Gastrocnemius medialis (tissue), 4 donors: ENCODE data around the gene SLC22A17.

Experiments used
- POLR2A ChIP-seq, 2 donors: fragments of 450-650 bp; IDR thresholded peaks; one replicate each; pipeline ENCODE4 v1.6.1; 2017; ENCODE audit warnings: antibody characterized with exemption in 2 of 2, mild to moderate bottlenecking in 2 of 2, moderate library complexity in 2 of 2
- TF ChIP-seq, protein P1 (sequence below), 5 experiments: fragments of 450-650 bp in 3 of 5; fragments of 200-600 bp in 2 of 5; sonication (generic) in 2 of 5; IDR thresholded peaks in 4 of 5; conservative IDR thresholded peaks in 1 of 5; 1 replicate in 4 of 5; 2 replicates in 1 of 5; pipeline ENCODE4 v1.5.1; 2016 to 2019; ENCODE audit warnings: antibody characterized with exemption in 5 of 5, mild to moderate bottlenecking in 3 of 5, moderate library complexity in 3 of 5

DNA sequence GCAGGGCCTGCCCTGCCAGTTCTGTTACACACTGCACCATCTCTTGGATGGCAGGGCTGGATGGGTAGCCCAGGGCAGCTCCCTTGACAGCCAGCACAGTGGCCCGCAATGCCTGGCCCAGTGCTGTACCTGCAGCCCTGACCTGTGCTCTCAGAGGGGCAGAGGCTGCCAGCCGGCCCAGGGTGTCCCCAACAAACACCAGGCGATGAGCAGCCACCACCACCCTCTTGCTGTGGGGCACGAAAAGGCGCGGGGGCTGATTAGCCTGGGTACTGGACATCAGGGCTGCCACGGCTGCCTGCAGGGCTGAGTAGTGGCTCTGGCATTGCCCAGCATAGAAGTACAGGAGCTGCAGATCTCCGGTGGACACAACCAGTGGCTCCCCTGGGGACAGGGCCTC, 4.6 kb upstream of the SLC22A17 start:
- TF ChIP-seq, protein P1, sequence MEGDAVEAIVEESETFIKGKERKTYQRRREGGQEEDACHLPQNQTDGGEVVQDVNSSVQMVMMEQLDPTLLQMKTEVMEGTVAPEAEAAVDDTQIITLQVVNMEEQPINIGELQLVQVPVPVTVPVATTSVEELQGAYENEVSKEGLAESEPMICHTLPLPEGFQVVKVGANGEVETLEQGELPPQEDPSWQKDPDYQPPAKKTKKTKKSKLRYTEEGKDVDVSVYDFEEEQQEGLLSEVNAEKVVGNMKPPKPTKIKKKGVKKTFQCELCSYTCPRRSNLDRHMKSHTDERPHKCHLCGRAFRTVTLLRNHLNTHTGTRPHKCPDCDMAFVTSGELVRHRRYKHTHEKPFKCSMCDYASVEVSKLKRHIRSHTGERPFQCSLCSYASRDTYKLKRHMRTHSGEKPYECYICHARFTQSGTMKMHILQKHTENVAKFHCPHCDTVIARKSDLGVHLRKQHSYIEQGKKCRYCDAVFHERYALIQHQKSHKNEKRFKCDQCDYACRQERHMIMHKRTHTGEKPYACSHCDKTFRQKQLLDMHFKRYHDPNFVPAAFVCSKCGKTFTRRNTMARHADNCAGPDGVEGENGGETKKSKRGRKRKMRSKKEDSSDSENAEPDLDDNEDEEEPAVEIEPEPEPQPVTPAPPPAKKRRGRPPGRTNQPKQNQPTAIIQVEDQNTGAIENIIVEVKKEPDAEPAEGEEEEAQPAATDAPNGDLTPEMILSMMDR (IDR thresholded peaks at IDR 0.05 in 4 of 5, conservative IDR thresholded peaks at IDR 0.05 in 1 of 5), result no peak
- TF ChIP-seq POLR2A (IDR thresholded peaks at IDR 0.05), result no peak
